HG02885 (cell line): ENCODE results near the gene SYNDIG1.

Source experiments
- ATAC-seq: cut with Tn5 transposase; IDR thresholded peaks from one replicate; pipeline ENCODE4 v1.9.1; 2021; ENCODE audit warnings: mild to moderate bottlenecking; ENCODE audit not compliant: unreplicated experiment, poor library complexity

Gene SYNDIG1

DNA sequence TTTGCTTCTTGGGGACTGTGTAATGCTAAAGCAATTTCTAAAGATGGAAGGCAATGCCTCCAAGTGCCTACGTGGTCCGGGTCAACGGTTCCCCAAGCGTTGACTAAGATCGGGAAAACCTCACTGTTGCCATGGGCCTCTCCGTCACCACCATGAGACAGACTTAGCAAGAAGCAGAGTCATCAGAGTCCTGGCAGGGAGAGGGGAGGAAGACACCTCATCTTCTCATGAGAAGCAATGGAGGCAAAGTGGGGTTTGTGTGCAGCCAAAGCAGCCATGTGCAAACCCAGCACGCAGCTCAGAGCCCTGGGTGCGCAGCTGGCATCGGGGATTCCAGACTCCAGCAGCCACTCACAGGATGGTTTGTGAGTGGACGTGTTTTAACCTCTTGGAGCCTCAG, 111.4 kb downstream of the SYNDIG1 start:
- ATAC-seq = no peak

GRCh38 chr20:24581443-24582170, 112.2 kb downstream of the SYNDIG1 start:
- ATAC-seq = no peak

DNA sequence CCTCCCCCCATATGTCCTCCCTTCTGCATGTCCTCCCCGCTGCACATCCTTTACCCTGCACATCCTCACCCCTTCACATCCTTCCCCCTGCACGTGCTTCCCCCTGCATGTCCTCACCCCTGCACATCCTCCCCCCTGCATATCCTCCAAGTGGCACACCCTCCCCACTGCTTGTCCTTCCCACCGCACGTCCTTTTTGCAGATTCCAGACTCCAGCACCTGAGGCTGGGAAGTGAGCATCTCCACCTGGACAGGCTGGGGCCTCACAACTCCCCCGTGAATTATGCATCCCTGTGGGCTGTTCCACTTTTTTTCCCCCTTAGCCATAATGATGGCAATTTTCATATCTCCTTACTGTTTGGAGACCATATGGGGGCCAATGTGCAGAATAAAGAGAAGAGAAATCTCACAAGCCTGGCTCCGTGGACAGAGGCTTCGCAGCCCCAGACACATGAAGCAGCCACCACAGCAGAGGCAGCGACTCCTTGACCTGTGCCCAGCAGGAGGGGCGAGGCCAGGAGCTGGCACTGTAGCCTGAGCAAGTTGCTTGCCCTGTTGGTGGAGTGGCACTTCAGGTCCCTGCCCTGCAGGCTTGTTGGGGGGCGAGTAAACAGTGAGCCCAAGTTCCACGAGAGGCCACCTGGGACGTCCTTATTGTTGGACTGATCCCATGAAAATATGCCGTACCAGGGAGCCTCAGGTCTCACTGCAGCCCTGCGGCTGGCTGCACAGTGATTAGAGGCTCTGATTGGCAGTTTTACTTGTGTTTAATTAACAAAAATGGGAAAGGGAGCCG, 113.1 kb downstream of the SYNDIG1 start:
- no peak for ATAC-seq

DNA sequence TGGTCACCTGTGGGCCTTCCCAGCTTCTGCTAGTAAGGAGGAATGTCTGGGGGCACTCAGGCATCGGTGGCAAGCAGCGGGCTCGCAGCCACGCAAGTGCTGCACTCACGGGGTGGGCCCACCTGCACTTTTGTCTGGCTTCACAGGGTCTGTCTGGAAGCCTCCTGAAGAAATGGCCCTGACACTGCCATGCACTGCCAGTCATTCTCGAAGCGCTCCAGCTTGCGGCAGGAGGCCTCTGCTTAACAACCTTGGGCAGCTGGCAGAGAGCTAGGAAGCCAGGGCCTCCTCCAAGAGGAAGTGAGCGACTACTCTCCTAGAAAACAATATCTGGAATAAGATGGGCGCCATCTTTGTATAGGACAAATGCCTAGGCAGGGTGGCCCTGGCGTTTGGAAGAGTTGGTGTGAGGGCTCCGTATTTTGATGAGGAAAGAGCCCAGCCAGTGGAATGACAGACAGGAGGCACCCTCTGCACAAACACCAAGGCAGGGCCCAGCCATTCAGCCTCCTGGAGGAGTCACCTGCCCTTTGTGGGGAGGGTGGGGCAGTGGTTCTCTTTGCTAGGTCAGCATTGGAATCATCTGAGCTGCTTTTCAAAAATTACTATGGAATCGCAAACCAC, 113.9 kb downstream of the SYNDIG1 start:
- ATAC-seq = no peak

- no peak for ATAC-seq
Observed at GRCh38 chr20:24584078-24584477, 114.6 kb downstream of the SYNDIG1 start.

GRCh38 chr20:24584538-24585356, 115.3 kb downstream of the SYNDIG1 start:
- ATAC-seq = no peak

DNA sequence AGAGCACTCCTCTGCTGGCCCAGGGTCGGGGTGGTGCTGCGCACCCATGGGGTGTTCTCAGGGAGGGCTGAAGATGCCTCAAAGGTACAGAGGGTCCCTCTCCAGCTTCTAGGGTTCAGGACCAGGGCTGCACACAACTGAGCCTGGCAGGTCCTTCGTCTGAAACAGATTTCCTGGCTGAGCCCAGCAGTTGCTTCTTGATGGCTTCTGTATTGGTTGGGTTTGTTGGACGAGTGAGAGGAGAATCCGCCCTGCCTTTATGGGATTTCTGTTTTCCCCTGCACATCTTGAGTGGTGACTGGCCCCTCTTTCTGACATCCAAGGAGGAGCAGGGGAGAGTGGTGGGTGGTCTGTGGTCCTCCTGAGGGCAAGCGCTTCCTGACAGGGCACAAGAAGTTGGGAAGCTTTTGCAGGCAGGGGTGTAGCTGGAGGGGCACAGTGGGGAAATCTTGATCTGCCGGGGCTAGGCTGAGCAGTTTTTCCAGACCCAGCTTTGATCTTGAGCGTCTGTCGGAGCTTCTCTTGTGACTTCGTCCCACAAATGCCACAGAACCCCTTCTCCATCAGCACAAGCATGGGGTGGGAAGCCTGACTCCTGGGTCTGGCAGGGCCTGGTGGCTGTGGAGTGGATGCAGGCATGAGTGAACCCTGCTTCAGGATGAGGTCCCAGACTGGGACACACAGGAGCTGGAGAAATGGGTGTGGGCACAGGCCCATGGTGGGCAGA, 116.5 kb downstream of the SYNDIG1 start:
- ATAC-seq = no peak

GRCh38 chr20:24586523-24586840, 117.1 kb downstream of the SYNDIG1 start:
- ATAC-seq = no peak

DNA sequence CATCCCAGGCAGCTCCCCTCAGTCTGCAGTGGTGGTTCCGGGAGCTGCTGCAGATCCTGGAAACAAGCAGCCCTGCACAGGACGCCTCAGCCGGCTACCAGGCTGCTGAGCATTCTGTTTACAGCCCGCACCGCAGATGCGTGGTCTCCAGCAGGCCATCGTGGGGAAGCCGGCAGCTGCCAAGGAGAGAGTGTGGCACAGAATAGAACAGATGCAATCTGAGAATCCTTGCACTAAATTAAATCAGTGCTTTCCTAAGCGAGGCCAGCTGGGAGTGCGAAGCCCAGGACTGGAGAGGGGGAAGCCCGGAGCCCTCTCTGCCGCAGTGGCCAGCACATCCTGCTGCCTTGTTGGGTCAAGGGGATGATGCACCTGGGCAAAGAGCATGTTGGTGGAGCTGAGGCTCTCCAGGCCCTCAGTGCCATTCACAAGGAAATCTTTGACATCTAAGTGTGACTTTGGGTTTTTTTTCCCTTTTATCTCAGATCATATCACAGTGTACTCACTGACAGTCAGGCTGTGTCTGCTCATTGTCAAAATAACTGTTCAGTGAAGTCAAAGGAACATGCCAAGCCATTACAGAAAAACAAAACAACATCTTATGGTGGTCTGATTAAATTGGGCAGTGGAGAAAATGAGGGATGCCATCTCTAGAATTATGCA, 118.1 kb downstream of the SYNDIG1 start:
- ATAC-seq = no peak

GRCh38 chr20:24588047-24588635, 118.7 kb downstream of the SYNDIG1 start:
- ATAC-seq = no peak

DNA sequence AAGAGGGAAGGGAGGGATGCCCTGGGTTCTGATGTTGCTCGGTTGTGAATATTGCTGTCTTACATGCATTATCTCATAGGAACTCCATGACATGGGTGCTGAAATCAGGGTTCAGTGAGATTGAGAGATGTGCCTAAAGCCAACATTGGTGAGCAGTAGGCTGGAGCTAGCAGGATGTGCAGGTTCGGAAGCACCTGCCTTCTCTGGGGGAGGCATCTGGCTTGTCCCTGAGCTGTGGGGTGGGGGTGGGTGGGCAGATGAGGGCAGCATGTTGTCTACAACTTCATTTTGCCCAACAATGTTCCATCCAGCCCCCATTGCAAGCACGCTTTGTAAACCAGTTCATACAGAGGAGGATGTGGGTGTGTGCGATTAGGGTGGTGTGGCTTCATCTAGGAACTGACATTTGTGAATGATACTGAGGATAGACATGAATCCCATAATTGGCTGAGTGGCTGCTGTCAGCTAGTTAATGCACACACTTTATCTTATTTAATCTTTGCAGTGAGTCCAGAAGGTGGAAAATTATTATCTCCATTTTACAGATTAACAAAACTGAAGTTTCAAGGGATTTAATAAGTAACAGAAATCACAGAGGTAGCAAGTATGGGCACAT, 119.4 kb downstream of the SYNDIG1 start:
- no peak for ATAC-seq

- no peak for ATAC-seq
Observed at GRCh38 chr20:24589381-24589780, 120.0 kb downstream of the SYNDIG1 start.

- no peak for ATAC-seq
Observed at GRCh38 chr20:24589815-24590177, 120.4 kb downstream of the SYNDIG1 start.

DNA sequence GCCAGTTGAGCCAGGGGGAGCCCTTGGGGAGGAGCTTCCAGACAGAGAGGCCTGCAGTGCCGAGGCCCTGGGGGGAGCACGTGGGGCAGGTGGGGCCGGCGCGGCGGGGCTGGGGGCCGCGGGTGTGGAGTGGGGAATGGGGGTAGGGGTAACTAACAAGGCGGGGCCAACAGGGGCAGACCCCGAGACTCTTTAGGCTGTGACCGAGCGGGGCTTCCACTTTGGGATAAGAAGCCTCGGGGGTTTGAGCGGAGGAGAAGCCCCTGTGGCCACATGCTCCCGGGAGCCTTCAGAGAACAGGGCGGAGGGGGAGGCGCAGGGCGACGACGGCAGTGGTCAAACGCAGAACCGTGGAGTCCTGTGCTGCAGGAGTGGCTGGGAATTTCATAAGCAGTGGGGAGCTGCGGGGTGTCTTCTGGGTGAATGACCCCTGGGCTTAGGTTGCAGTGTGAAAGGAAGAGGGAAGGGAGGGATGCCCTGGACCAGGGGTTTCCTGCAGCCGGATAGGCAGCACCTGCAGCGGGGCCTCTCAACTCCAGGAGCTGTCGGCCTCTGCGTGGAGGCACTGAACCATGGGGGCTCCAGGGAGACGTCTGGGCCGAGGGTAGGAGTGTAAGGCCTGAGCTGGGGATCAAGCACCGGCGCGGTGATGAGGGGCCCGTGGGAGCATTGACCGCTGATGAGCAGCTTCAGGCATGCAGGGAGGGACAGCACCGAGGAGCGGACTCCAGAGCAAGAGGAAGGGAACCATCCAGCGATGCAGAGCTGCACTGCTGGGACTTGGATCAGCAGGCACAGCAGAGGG, 121.0 kb downstream of the SYNDIG1 start:
- no peak for ATAC-seq

- ATAC-seq = no peak
Observed at GRCh38 chr20:24597051-24597450, 127.6 kb downstream of the SYNDIG1 start.

DNA sequence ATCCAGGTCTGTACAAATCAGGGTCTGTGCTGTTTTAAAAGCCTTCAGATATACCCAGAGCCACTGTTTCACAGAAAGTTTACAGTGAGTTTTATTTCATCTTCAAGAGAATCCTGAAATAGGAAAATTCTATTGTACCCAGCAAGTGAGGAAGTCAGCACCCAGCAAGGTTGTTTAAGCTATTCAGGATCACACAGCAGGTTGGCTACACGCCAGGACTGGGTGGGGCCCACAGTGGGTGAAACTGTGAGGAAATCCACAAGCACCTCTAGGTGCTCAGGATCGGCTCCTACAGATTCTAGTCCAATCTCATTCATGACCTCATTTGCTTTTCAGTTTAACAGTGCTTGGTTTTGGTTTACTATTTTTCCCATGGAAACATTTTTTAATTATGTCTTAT, 128.9 kb downstream of the SYNDIG1 start:
- ATAC-seq = no peak

GRCh38 chr20:24598996-24599395, 129.6 kb downstream of the SYNDIG1 start:
- ATAC-seq = no peak

DNA sequence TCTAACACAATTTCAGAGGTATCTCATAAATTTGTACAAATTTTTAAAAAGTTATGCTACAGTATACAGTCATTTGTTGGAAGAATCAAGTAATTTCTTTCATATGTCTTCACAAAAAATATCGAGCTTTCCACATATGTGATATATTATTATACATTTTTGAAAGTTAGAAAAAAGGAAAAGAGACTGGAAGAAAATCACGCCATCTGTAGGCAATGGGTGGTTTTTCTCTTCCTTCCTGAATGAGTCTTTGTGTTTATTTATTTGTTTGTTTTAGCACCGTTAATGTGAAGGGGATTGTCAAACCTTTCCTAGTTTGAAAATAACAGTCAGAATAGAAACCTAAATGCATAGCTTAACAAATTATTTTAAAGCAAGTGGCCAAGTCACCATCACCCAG, 130.6 kb downstream of the SYNDIG1 start:
- ATAC-seq = no peak
